Measurements from ENCODE around the gene MPV17L2.

GRCh38 chr19:18194554-18195238 lies 1.7 kb downstream of the MPV17L2 start:
- TF ChIP-seq CTCF (IDR thresholded peaks at IDR 0.05; ENCODE audit: low read depth, low read length, poor library complexity, severe bottlenecking), result no peak
- no peak for TF ChIP-seq EZH2phosphoT487 (IDR thresholded peaks at IDR 0.05; ENCODE audit: borderline replicate concordance, low read length)
